PC-3 (cell line): ENCODE measurements around the gene SLC15A1. TPM values are rescaled to one million over a fixed set of nuclear protein-coding genes. Genes with fewer than 3 reads are reported as not detected.

Experiments used
- ATAC-seq: fragments of 200-7000 bp; cut with Tn5 transposase; 2 replicates; pipeline ENCODE4 v1.9.1; 2020; ENCODE audit warnings: mild to moderate bottlenecking, moderate library complexity
- BruUV-seq: library from RNA; stranded (reverse); fragments of 400-500 nt; replicated peaks from 2 replicates; lab custom pipeline; 2021; lab: Mats Ljungman, UMichigan
- CTCF ChIA-PET: fragments of 300-600 bp; sonication (Branson Sonifier 250); formaldehyde crosslinking; loops from one replicate; lab custom pipeline; 2022; ENCODE audit warnings: antibody characterized with exemption; lab: Charles Lee
- POLR2A ChIA-PET: fragments of 300-600 bp; sonication (Branson Sonifier 250); formaldehyde crosslinking; loops from one replicate; lab custom pipeline; 2022; ENCODE audit warnings: antibody characterized with exemption; ENCODE audit not compliant: unreplicated experiment; lab: Charles Lee
- DNase-seq: peaks from one replicate; pipeline ENCODE4 v3.0.0-alpha.2; 2015
- H2AFZ ChIP-seq: fragments of 300-600 bp; sonication (generic); 2 replicates; pipeline ENCODE4 v1.6.0; 2016; ENCODE audit warnings: antibody characterized with exemption, low read length
- H3F3A ChIP-seq: fragments of 300-600 bp; sonication (generic); one replicate; pipeline ENCODE4 v1.6.0; 2017; ENCODE audit warnings: antibody characterized with exemption, low read length, control low read depth, mild to moderate bottlenecking; ENCODE audit not compliant: unreplicated experiment
- H3K27ac ChIP-seq: fragments of 300-600 bp; sonication (generic); 2 replicates; pipeline ENCODE4 v1.5.1; 2016; ENCODE audit warnings: mild to moderate bottlenecking, low read length
- H3K27me3 ChIP-seq: fragments of 300-600 bp; sonication (generic); 2 replicates; pipeline ENCODE4 v1.6.1; 2016; ENCODE audit warnings: low read length, mixed read lengths
- H3K36me3 ChIP-seq: fragments of 300-600 bp; sonication (generic); 2 replicates; pipeline ENCODE4 v1.6.1; 2016; ENCODE audit warnings: low read depth, mixed run types, low read length, mixed read lengths
- H3K4me1 ChIP-seq: fragments of 300-600 bp; sonication (generic); 2 replicates; pipeline ENCODE4 v1.5.1; 2016; ENCODE audit warnings: low read length; ENCODE audit not compliant: insufficient read depth
- H3K4me2 ChIP-seq: fragments of 300-600 bp; sonication (generic); 2 replicates; pipeline ENCODE4 v1.6.0; 2016; ENCODE audit warnings: low read length
- H3K4me3 ChIP-seq: fragments of 300-600 bp; sonication (generic); 2 replicates; pipeline ENCODE4 v1.5.1; 2016; ENCODE audit warnings: mild to moderate bottlenecking, low read length, mixed read lengths
- H3K79me2 ChIP-seq: fragments of 300-600 bp; sonication (generic); 2 replicates; pipeline ENCODE4 v1.6.1; 2017; ENCODE audit warnings: low read length, mixed read lengths
- H3K9ac ChIP-seq: fragments of 300-600 bp; sonication (generic); 2 replicates; pipeline ENCODE4 v1.6.0; 2016; ENCODE audit warnings: mild to moderate bottlenecking, low read length
- H3K9me2 ChIP-seq: fragments of 300-600 bp; sonication (generic); replicated peaks from 2 replicates; pipeline ENCODE4 v1.6.1; 2016; ENCODE audit warnings: mixed run types, low read length, mixed read lengths
- H3K9me3 ChIP-seq: fragments of 300-600 bp; sonication (generic); 2 replicates; pipeline ENCODE4 v1.6.1; 2016; ENCODE audit warnings: low read length, mixed read lengths
- H4K20me1 ChIP-seq: fragments of 300-600 bp; sonication (generic); 2 replicates; pipeline ENCODE4 v1.6.1; 2016; ENCODE audit warnings: low read length, mixed read lengths
- EZH2 ChIP-seq: fragments of 300-600 bp; sonication (generic); IDR thresholded peaks from one replicate; pipeline ENCODE4 v1.6.1; 2017; ENCODE audit warnings: antibody characterized with exemption, mild to moderate bottlenecking, low read length; ENCODE audit not compliant: unreplicated experiment
- EZH2phosphoT487 ChIP-seq: fragments of 300-600 bp; sonication (generic); IDR thresholded peaks from 2 replicates; pipeline ENCODE4 v1.6.1; 2018; ENCODE audit warnings: mild to moderate bottlenecking, antibody characterized with exemption, low read length, borderline replicate concordance
- intact Hi-C: fragments of 100-400 bp; cut with micrococcal nuclease; formaldehyde crosslinking; loops from 2 replicates; pipeline ENCODE4 v1.9.0; 2023
- total RNA-seq: library from RNA; depleted of rRNA; stranded (reverse); fragments of >200 nt; gene quantifications from 2 replicates; pipeline ENCODE4 v1.2.3, GENCODE V29; 2014
- TF ChIP-seq, protein P1 (sequence below): fragments of 300-600 bp; sonication (generic); conservative IDR thresholded peaks from 2 replicates; pipeline ENCODE4 v1.5.1; 2017; ENCODE audit warnings: antibody characterized with exemption, low read depth, mild to moderate bottlenecking, low read length

Gene SLC15A1
- total RNA-seq, 1 experiment from 2014 or later = 1.7 TPM

DNA sequence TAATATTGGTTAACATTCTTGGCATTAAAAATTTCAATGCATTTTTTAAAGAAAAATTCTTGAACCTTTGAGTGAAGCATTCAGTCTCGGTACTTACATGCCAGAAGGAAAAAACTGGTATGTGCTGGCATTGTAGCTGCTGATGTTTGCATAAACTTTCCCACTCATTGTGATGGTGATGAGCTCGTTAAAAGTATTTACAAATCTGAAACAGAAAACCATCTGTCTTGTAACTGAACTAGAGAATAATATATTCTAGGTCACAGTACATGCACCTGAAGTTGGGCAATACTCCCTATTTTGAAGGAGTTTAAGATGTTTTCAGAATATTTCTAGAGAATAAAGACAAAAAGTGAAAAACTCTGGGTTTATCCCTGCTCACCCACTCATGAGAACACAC, 64.1 kb downstream of the SLC15A1 start:
- intact Hi-C loops = no loop called here
- H3K27me3 ChIP-seq = no peaks in the 10 kb centered on the region
- no peak overlapping the region for H3K9ac ChIP-seq
- no peak for DNase-seq
- no peaks in the 10 kb centered on the region for H3K9me2 ChIP-seq
- H2AFZ ChIP-seq = no peak overlapping the region
- H3K4me1 ChIP-seq = no peaks in the 10 kb centered on the region
- ChIA-PET CTCF (no interaction called here), POLR2A (no interaction called here)
- H3K4me3 ChIP-seq = no peak overlapping the region
- H3K4me2 ChIP-seq = no peak overlapping the region
- no peaks in the 10 kb centered on the region for H3F3A ChIP-seq
- no peak overlapping the region for H3K27ac ChIP-seq
- no TSS peak for BruUV-seq
- H4K20me1 ChIP-seq = no peaks in the 10 kb centered on the region
- ATAC-seq = no peak
- H3K79me2 ChIP-seq = no peaks in the 10 kb centered on the region
- TF ChIP-seq EZH2 (no peak), EZH2phosphoT487 (no peak)
- TF ChIP-seq, protein P1, sequence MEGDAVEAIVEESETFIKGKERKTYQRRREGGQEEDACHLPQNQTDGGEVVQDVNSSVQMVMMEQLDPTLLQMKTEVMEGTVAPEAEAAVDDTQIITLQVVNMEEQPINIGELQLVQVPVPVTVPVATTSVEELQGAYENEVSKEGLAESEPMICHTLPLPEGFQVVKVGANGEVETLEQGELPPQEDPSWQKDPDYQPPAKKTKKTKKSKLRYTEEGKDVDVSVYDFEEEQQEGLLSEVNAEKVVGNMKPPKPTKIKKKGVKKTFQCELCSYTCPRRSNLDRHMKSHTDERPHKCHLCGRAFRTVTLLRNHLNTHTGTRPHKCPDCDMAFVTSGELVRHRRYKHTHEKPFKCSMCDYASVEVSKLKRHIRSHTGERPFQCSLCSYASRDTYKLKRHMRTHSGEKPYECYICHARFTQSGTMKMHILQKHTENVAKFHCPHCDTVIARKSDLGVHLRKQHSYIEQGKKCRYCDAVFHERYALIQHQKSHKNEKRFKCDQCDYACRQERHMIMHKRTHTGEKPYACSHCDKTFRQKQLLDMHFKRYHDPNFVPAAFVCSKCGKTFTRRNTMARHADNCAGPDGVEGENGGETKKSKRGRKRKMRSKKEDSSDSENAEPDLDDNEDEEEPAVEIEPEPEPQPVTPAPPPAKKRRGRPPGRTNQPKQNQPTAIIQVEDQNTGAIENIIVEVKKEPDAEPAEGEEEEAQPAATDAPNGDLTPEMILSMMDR = no peak
- no peaks in the 10 kb centered on the region for H3K9me3 ChIP-seq
- H3K36me3 ChIP-seq = no peaks in the 10 kb centered on the region

DNA sequence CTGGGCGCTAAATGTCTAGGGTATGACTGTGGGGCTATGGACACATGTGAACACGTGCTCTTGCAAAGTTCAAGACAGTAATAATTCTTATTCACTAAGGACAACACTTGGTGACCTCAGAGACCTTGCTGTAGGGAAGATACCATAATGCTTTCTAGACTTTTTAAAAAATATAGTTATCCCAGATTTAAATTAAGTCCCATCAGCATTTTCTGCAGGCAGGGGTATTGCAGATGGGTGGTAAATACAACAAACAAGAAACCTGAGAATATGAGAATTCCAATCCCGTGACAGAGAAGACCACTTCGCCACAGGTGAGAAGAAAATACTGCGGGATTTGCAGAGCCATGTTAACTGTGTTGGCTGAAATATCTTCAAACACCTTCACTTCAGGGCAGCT, 65.2 kb downstream of the SLC15A1 start:
- BruUV-seq = no TSS peak
- TF ChIP-seq EZH2 (no peak), EZH2phosphoT487 (no peak)
- TF ChIP-seq, protein P1 = no peak

DNA sequence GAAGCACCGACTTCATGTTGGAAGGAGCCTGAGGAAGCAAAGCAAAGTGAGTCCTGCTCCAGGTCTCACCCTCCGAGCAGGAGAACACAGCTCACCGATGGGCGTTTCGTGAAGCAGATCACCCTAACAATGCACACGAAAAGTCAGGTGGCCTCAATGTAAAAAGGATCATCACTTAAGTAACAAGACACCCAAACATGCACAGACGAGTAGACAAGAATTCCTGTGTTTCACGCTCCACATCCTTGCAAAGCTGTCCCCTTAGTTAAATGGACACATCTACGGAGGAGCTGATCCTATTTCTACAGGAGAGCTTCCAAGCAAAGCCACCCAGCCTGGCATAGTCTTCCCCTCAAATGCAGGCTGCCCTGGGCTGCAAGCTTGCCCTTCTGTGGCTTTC, 66.2 kb downstream of the SLC15A1 start:
- ATAC-seq (no peak), DNase-seq (no peak)
- H3K4me3 ChIP-seq = no peak overlapping the region
- CTCF ChIA-PET = no interaction called here
- H3K36me3 ChIP-seq = no peaks in the 10 kb centered on the region
- H3K9me3 ChIP-seq = no peaks in the 10 kb centered on the region
- intact Hi-C loops = no loop called here
- no peaks in the 10 kb centered on the region for H4K20me1 ChIP-seq
- H3K4me1 ChIP-seq = no peaks in the 10 kb centered on the region
- no peak overlapping the region for H2AFZ ChIP-seq
- no peak overlapping the region for H3K9ac ChIP-seq
- H3K27me3 ChIP-seq = no peaks in the 10 kb centered on the region
- H3K9me2 ChIP-seq = no peaks in the 10 kb centered on the region
- H3K79me2 ChIP-seq = no peaks in the 10 kb centered on the region
- H3K27ac ChIP-seq = no peak overlapping the region
- no TSS peak for BruUV-seq
- TF ChIP-seq, protein P1 = no peak
- TF ChIP-seq EZH2phosphoT487 (no peak), EZH2 (no peak)
- no peaks in the 10 kb centered on the region for H3F3A ChIP-seq
- POLR2A ChIA-PET = interaction anchor here (0.6 kb wide), 1 partner anchor 664 kb away, joined by 9 read pairs; no protein-coding TSS in a partner anchor
- H3K4me2 ChIP-seq = no peak overlapping the region

More for the DNA sequence above, 65.2 kb downstream of the SLC15A1 start:
- Histone ChIP-seq H3K4me3 (no peak overlapping the region), H3K9ac (no peak overlapping the region), H3K4me1 (no peaks in the 10 kb centered on the region), H3K27me3 (no peaks in the 10 kb centered on the region), H3K9me2 (no peaks in the 10 kb centered on the region), H3K79me2 (no peaks in the 10 kb centered on the region), H3K27ac (no peak overlapping the region), H3K4me2 (no peak overlapping the region), H3K9me3 (no peaks in the 10 kb centered on the region), H2AFZ (no peak overlapping the region), H3K36me3 (no peaks in the 10 kb centered on the region), H3F3A (no peaks in the 10 kb centered on the region), H4K20me1 (no peaks in the 10 kb centered on the region)
- CTCF ChIA-PET = no interaction called here
- no peak for DNase-seq
- POLR2A ChIA-PET = no interaction called here
- no peak for ATAC-seq
- intact Hi-C loops = no loop called here
